Endothelial cell of umbilical vein (primary cell): Measurements from ENCODE around the gene DRD1.

ENCODE experiments used
- CTCF ChIP-seq, 2 donors: IDR thresholded peaks; 1 replicate in 1 of 2; 2 replicates in 1 of 2; pipeline ENCODE4 v1.5.1; 2011; ENCODE audit warnings: low read length in 2 of 2, mild to moderate bottlenecking in 2 of 2, moderate library complexity in 2 of 2, control low read depth in 1 of 2, inconsistent platforms in 1 of 2, low read depth in 1 of 2; ENCODE audit not compliant: insufficient read depth in 1 of 2; ENCODE audit errors: extremely low read depth in 1 of 2
- POLR2AphosphoS5 ChIP-seq: IDR thresholded peaks from 2 replicates; pipeline ENCODE4 v1.6.1; 2012; ENCODE audit warnings: low read depth, mild to moderate bottlenecking, control low read depth, low read length, moderate library complexity; ENCODE audit not compliant: insufficient read depth

GRCh38 chr5:175444060-175444904, at the start of gene DRD1:
- no peak for TF ChIP-seq POLR2AphosphoS5
- peak; percentile 51 for TF ChIP-seq CTCF (IDR thresholded peaks at IDR 0.05; ENCODE audit: extremely low read depth in 1 of 2, insufficient read depth in 1 of 2, low read depth in 1 of 2, low read length in 2 of 2)
